HepG2 (cell line): ENCODE results near the gene RASSF7. TPM values are rescaled to one million over a fixed set of nuclear protein-coding genes. Genes with fewer than 3 reads are reported as not detected.

Source experiments
- BATF2 ChIP-seq: sonication (generic); formaldehyde crosslinking; IDR thresholded peaks from 2 replicates; pipeline ENCODE4 v1.8.0; 2022; ENCODE audit warnings: mild to moderate bottlenecking, missing genetic modification reagents, moderate library complexity
- IRF2 ChIP-seq: IDR thresholded peaks from 2 replicates; pipeline ENCODE4 v1.6.1; 2018; ENCODE audit warnings: missing genetic modification reagents, missing compliant biosample characterization
- KAT8 ChIP-seq: IDR thresholded peaks from 2 replicates; pipeline ENCODE4 v1.6.1; 2016; ENCODE audit warnings: missing genetic modification reagents, missing compliant biosample characterization
- KDM2A ChIP-seq: sonication (generic); formaldehyde crosslinking; IDR thresholded peaks from 2 replicates; pipeline ENCODE4 v1.4.0; 2020; ENCODE audit warnings: low read depth, missing genetic modification reagents, borderline replicate concordance
- KLF6 ChIP-seq: IDR thresholded peaks from 2 replicates; pipeline ENCODE4 v1.8.0; 2016; ENCODE audit warnings: missing biosample characterization, missing genetic modification reagents
- LBX2 ChIP-seq: sonication (generic); formaldehyde crosslinking; IDR thresholded peaks from 2 replicates; pipeline ENCODE4 v1.5.0; 2020; ENCODE audit warnings: missing genetic modification reagents, mild to moderate bottlenecking, borderline replicate concordance
- MED13 ChIP-seq: sonication (generic); formaldehyde crosslinking; IDR thresholded peaks from 2 replicates; pipeline ENCODE4 v1.5.0; 2020; ENCODE audit warnings: missing genetic modification reagents
- MXD3 ChIP-seq: IDR thresholded peaks from 2 replicates; pipeline ENCODE4 v1.6.1; 2016; ENCODE audit warnings: mild to moderate bottlenecking, missing biosample characterization, missing genetic modification reagents
- MXI1 ChIP-seq: IDR thresholded peaks from 3 replicates; pipeline ENCODE4 v1.6.1; 2012; ENCODE audit warnings: low read depth, low read length, inconsistent platforms, borderline replicate concordance
- NFE2 ChIP-seq: sonication (generic); formaldehyde crosslinking; IDR thresholded peaks from 2 replicates; pipeline ENCODE4 v1.4.0; 2020; ENCODE audit warnings: missing genetic modification reagents
- NR2F1 ChIP-seq, 2 experiments: fragments of 450-650 bp in 1 of 2; formaldehyde crosslinking in 1 of 2; IDR thresholded peaks; 2 replicates each; pipeline versions ENCODE4 v1.5.0 to v1.6.1; 2016 to 2020; ENCODE audit warnings: mild to moderate bottlenecking in 1 of 2, missing compliant biosample characterization in 1 of 2, missing genetic modification reagents in 1 of 2, moderate library complexity in 1 of 2
- NR2F6 ChIP-seq, 2 experiments: IDR thresholded peaks; 2 replicates each; pipeline ENCODE4 v1.6.1; 2016; ENCODE audit warnings: antibody characterized with exemption in 1 of 2, mild to moderate bottlenecking in 1 of 2
- SP5 ChIP-seq: IDR thresholded peaks from 2 replicates; pipeline ENCODE4 v1.6.1; 2016; ENCODE audit warnings: low read depth, borderline replicate concordance
- THAP11 ChIP-seq: IDR thresholded peaks from 2 replicates; pipeline ENCODE4 v1.6.1; 2016; ENCODE audit warnings: missing biosample characterization, missing genetic modification reagents
- ZGPAT ChIP-seq: IDR thresholded peaks from 2 replicates; pipeline ENCODE4 v1.6.1; 2016; ENCODE audit warnings: mild to moderate bottlenecking
- ZMYM2 ChIP-seq: sonication (generic); formaldehyde crosslinking; IDR thresholded peaks from 2 replicates; pipeline ENCODE4 v1.8.0; 2022; ENCODE audit warnings: mild to moderate bottlenecking, missing genetic modification reagents
- ZNF121 ChIP-seq: sonication (generic); formaldehyde crosslinking; IDR thresholded peaks from 2 replicates; pipeline ENCODE4 v1.5.0; 2020; ENCODE audit warnings: mild to moderate bottlenecking, missing genetic modification reagents
- ZNF256 ChIP-seq: sonication (generic); formaldehyde crosslinking; conservative IDR thresholded peaks from 2 replicates; pipeline ENCODE4 v1.4.0; 2020; ENCODE audit warnings: missing genetic modification reagents
- ZNF615 ChIP-seq: sonication (generic); formaldehyde crosslinking; IDR thresholded peaks from 2 replicates; pipeline ENCODE4 v1.5.0; 2020; ENCODE audit warnings: mild to moderate bottlenecking, missing genetic modification reagents, borderline replicate concordance
- ZNF687 ChIP-seq: sonication (generic); formaldehyde crosslinking; IDR thresholded peaks from 2 replicates; pipeline ENCODE4 v1.5.1; 2020; ENCODE audit warnings: mild to moderate bottlenecking, missing genetic modification reagents, moderate library complexity
- ZSCAN20 ChIP-seq: sonication (generic); formaldehyde crosslinking; IDR thresholded peaks from 2 replicates; pipeline ENCODE4 v1.4.0; 2020; ENCODE audit warnings: missing genetic modification reagents, mild to moderate bottlenecking, borderline replicate concordance
- polyA plus RNA-seq, 8 experiments: library from polyadenylated mRNA; depleted of rRNA in 3 of 8; stranded (reverse) in 7 of 8; unstranded in 1 of 8; fragments of >200 nt; fragmentation: Illumina TruSeq in 4 of 8; extraction: Trizol in 4 of 8; gene quantifications; 2 replicates each; pipeline versions ENCODE4 v1.2.1 to v1.2.3, GENCODE V29; 2011 to 2016; ENCODE audit warnings: low read depth in 4 of 8, missing spikeins in 1 of 8, mixed read lengths in 1 of 8; ENCODE audit not compliant: insufficient read depth in 1 of 8
- total RNA-seq, 5 experiments: library from RNA; depleted of rRNA; stranded (reverse); fragments of >200 nt; fragmentation: Illumina TruSeq; extraction: Trizol; gene quantifications; 2 replicates each; pipeline ENCODE4 v1.2.3, GENCODE V29; 2016; ENCODE audit warnings: low read depth in 1 of 5

Gene RASSF7
- total and polyA plus RNA-seq, 2 of the 13 experiments (the other 11 are each of a cell fraction or from before 2014, with no cell fraction given) = 20.2 to 28.6 TPM

GRCh38 chr11:560305-561147 lies at the start of gene RASSF7, which contains the start of gene LMNTD2 (continued):
- TF ChIP-seq MXI1 = peak; percentile 13; the same call in 1 of the 3 replicates
- peak; percentile 59; the same call in 1 of the 2 replicates for TF ChIP-seq MED13 (CRISPR knock-in tag)
- 0 out of 2 replicates have a peak, but pooled peaks have one; percentile 23 for TF ChIP-seq ZNF121 (CRISPR knock-in tag)
- TF ChIP-seq KDM2A (CRISPR knock-in tag) = peak; percentile 75
- TF ChIP-seq KAT8 (CRISPR knock-in tag) = peak; percentile 77
- TF ChIP-seq ZGPAT (CRISPR knock-in tag) = peak; percentile 73
- TF ChIP-seq BATF2 = peak; percentile 45; the same call in 1 of the 2 replicates
- no peak for TF ChIP-seq MXD3 (CRISPR knock-in tag)
- TF ChIP-seq ZNF687 = peak; percentile 91
- TF ChIP-seq ZNF256 (CRISPR knock-in tag) = no peak
- no peak for TF ChIP-seq ZMYM2 (CRISPR knock-in tag)
- TF ChIP-seq IRF2 (CRISPR knock-in tag) = peak; percentile 45
- TF ChIP-seq KLF6 (CRISPR knock-in tag) = 0 out of 2 replicates have a peak, but pooled peaks have one; percentile 23
- TF ChIP-seq SP5 = peak; percentile 74; the same call in 1 of the 2 replicates
- no peak for TF ChIP-seq NFE2 (CRISPR knock-in tag)
- TF ChIP-seq NR2F1 (CRISPR knock-in tag; IDR thresholded peaks at IDR 0.05) = peak; percentile 87 to 94
- TF ChIP-seq ZSCAN20 (CRISPR knock-in tag) = 0 out of 2 replicates have a peak, but pooled peaks have one; percentile 40
- peak; percentile 75 for TF ChIP-seq NR2F6 (IDR thresholded peaks at IDR 0.05)
- TF ChIP-seq NR2F6 (CRISPR knock-in tag; IDR thresholded peaks at IDR 0.05) = peak; percentile 97
- peak; percentile 85; the same call in 1 of the 2 replicates for TF ChIP-seq ZNF615 (CRISPR knock-in tag)
- TF ChIP-seq LBX2 = 0 out of 2 replicates have a peak, but pooled peaks have one; percentile 67
- peak; percentile 66 for TF ChIP-seq THAP11 (CRISPR knock-in tag)
